ENCODE results near the gene CASZ1.

- TF ChIP-seq, protein P1, sequence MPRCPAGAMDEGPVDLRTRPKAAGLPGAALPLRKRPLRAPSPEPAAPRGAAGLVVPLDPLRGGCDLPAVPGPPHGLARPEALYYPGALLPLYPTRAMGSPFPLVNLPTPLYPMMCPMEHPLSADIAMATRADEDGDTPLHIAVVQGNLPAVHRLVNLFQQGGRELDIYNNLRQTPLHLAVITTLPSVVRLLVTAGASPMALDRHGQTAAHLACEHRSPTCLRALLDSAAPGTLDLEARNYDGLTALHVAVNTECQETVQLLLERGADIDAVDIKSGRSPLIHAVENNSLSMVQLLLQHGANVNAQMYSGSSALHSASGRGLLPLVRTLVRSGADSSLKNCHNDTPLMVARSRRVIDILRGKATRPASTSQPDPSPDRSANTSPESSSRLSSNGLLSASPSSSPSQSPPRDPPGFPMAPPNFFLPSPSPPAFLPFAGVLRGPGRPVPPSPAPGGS (IDR thresholded peaks at IDR 0.05): no peak
- TF ChIP-seq ZFP36 (IDR thresholded peaks at IDR 0.05; ENCODE audit: borderline replicate concordance, partially characterized antibody) (no peak), MYC (IDR thresholded peaks at IDR 0.05; ENCODE audit: borderline replicate concordance, low read length) (no peak), CTCF (IDR thresholded peaks at IDR 0.05) (no peak), RAD21 (conservative IDR thresholded peaks at IDR 0.05 in 1 of 2, IDR thresholded peaks at IDR 0.05 in 1 of 2) (no peak), EP300 (IDR thresholded peaks at IDR 0.05) (no peak), EHF (CRISPR knock-in tag; IDR thresholded peaks at IDR 0.05) (no peak), EHMT2 (IDR thresholded peaks at IDR 0.05; ENCODE audit: low read depth) (no peak), NFE2L2 (conservative IDR thresholded peaks at IDR 0.05; ENCODE audit: low read length) (no peak), KDM1A (IDR thresholded peaks at IDR 0.05; ENCODE audit: low read depth) (no peak), BHLHE40 (IDR thresholded peaks at IDR 0.05; ENCODE audit: low read depth, low read length) (no peak)
Measured at GRCh38 chr1:10723317-10723716, 73.1 kb downstream of the CASZ1 start.
